GM19452 (cell line): ENCODE results near the gene DDX56.
"Not testable (repeated sequence)": the region's sequence is repeated elsewhere in the genome, so short reads cannot be mapped to it uniquely, and the experiment has no call there.

Experiments used
- ATAC-seq: cut with Tn5 transposase; IDR thresholded peaks from one replicate; pipeline ENCODE4 v1.9.1; 2021; ENCODE audit not compliant: unreplicated experiment

The DDX56 gene

GRCh38 chr7:44599222-44599621, 25.5 kb upstream of the DDX56 start:
- ATAC-seq, result no peak

DNA sequence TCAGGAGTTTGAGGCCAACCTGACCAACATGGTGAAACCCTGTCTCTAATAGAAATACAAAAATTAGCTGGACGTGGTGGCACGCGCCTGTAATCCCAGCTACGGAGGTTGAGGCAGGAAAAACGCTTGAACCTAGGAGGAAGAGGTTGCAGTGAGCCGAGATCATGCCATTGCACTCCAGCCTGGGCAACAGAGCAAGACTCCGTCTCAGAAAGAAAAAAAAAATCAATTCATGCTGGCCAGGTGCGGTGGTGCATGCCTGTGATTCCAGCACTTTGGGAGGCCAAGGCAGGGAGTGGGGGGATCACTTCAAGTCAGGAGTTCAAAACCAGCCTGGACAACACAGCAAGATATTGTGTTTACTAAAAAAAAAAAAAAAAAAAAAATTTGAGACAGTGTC, 23.5 kb upstream of the DDX56 start:
- ATAC-seq, result not testable (repeated sequence)

DNA sequence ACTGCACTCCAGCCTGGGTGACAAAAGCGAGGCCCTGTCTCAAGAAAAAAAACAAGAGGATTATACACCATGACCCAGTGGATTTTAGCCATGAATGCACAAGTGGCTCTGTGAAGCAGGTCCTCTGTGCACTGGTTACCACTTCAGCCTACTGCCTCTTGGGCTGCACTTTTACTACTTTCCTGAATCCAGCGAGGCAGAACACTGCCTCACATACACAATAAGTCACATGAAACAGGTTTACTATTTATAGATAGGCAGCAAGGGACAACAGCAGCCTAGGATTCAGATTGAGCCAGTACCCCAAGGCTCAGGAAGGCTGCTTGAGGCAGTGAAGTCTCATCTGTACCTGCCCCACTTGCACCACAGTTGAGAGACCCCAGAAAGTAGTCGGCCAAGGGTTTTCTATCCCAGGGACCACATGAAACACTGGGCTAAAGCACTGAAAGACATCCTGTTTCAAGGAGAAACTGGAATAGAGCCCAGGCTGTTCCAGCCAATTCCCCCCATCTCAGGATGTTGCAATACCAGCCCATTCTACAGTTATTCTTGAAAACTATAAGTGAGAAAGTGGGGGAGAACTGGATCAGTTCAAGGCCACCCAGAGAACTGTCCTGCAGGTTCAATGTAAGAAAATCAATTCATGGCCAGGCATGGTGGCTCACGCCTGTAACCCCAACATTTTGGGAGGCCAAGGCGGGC, 22.4 kb upstream of the DDX56 start:
- ATAC-seq, result no peak

- no peak for ATAC-seq
These were observed 17.2 kb upstream of the DDX56 start for GRCh38 chr7:44590910-44591309.

GRCh38 chr7:44587843-44588711, 14.4 kb upstream of the DDX56 start:
- no peak for ATAC-seq

DNA sequence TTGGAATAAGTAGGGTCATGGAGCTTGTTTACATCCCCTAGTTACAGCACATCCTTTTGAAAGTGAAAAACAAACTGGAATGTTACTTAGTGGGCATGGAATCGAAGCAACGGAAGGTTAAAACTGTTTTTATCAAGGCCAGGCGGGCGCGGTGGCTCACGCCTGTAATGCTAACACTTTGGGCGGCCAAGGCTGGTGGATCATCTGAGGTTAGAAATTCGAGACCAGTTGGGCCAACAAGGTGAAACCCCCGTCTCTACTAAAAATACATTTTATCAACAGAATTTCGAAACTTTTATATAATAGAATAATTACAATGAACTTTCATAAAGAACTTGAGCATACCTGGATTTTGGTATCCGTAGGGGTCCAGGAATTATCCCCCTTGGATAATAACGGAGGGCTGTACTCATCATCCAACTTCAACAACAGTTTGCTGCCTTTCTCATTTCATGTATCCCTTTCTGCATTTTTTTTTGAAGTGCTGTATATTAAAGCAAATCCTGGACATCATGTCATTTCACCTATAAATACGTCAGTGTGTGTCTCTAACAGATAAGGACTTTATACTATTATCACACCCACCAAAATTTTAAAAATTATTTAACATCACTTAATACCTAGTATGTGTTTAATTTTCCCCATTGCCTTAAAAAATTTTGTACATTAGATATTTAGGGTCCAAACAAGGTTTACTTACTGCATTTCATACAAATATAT, 9.6 kb upstream of the DDX56 start:
- no peak for ATAC-seq

DNA sequence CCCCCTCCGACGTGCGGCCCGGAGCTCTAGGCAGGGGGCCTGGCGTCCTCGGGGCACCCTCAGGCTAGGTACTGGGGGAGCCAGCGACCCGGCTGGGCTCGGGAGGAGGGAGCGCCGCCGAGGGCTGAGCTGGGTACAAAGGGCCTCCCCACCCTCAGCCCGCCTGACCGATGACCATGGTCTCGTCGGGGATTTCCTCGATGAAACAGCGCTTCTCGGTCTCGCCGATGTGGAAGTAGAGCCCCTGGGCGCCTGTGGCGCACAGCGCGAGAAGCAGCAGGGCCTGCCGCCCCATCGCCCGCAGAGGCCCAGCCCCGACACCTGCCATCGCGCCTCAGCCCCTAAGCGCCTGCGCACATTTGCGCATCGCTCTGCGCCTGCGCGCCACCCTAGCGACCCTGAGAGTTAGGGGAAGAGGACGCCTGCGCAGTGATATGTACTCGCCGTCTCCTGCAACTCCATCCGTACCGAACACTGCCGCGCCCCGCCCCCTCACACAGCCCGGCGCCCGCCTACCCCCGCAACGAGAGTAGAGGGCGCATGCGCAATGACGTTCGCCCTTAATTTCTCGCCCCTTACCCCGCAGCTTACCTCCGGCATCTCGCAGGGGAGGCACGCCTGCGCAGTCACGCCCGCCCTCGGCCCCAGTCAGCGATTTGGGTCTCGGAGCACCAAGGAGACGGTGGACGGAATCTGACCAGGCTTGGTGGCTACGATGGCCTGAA, 8.3 kb upstream of the DDX56 start, which contains the start of gene TMED4:
TMED4 (minus strand) TSS at position 353 of the 725 bp plus-strand sequence; CDS start at position 328, 25 bp downstream.
- peak; percentile 77 for ATAC-seq

DNA sequence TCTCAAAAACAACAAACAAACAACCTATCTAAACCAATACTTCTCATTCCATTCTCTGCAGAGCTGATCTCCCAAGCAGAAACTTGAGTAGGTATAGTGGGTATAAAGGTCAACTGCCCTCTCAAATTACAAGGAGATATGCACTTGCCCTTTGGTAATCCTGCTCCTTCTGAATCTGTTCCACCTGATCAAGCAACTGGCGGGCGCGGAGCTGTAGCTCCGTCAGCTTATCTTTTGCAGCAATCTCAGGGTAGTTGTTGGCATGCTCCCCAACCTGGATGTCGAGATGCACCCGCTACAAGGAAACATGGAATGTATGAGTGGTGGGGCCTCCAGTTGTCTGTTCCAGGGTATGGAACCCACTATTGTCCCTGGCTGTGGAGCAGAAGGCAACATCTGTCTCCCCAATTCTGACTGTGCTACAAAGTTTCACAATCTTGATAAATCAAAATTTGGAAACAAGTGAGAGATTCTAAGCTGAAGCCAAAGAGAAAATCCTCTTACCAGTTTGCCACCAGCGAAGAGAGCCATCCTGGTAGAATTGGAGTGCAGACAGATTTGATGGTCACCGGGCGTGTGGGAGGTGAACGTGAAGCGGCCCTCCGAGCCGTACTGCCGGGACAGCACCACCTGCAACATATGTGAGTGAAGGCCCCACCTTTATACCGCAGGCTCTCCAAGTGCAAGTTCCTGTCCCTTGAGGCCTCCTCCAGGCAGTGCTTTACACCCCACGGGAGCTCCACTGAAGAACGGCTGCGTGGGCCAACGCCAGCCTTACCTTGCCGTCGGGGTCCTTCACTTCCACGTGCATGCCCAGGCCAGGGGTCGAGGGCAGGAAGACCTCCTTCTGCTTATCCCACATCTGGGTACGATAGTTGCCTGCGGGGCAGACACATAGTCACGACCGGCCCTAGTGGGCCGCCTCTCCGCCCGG, 7.5 kb upstream of the DDX56 start:
- peak; percentile 29 for ATAC-seq

DNA sequence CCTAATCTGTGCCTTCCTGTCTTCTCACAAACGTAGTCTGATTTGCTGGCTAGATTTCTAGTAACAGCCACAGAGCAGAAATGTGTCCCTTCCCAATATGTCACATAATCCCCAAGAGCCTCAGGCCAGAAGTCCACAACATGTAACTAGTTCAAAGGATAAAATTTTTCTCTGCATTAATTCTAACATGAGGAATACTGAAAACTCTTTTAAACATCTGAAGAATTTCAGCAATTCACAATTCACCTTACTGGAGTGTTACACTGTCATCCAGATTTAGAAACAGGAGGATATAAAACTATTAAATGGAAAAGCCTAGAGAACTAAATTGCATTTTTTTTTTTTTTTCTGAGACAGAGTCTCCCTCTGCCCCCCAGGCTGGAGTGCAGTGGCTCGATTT, 2.5 kb upstream of the DDX56 start:
- ATAC-seq, result no peak

- no peak for ATAC-seq
These were observed 1.3 kb upstream of the DDX56 start for GRCh38 chr7:44575054-44575453.

DNA sequence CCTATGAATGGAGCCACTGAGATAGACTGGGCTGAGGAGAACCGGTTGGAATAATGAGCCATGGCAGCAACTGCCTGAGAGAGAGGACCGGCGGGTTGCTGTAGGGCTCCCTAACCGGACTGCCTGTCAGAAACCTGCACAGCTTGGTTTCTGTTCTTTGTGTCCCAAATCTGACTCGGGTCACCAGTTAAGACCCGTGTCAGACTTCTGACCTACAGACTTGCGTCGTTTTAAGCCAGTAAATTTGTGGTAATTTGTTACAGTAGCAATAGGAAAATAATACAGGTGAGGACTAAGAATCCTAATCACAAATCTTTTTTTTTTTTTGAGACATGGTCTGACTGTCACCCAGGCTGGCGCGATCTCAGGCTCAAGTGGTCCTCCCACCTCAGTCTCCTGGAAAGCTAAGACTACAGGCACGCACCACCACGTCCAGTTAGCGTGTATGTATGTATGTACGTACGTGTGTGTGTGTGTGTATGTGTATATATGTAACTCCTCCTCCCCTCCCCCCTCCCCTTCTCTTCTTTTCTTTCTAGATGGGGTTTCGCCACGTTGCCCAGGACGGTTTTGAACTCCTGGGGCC, 672 bp upstream of the DDX56 start:
- ATAC-seq, result no peak

GRCh38 chr7:44572771-44573170, 937 bp downstream of the DDX56 start:
- no peak for ATAC-seq

DNA sequence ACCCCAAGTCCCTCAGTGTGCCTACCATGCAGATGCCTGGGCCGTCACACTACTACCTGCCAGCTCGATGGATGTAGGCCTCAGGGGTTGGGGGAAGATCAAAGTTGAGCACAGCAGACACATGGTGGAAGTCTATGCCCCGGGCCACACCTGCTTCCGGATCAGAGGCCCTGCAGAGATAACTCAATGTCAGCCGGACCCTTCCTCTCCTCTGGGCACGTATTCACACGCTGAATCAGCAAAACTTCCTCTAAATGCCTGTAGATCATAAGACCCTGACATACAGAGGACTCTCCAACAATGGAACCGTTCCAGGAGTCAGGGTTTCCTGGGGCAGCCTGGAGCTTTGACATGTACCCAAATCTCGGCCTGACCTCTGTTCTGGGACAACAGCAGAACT, 3.7 kb downstream of the DDX56 start:
- ATAC-seq, result no peak

DNA sequence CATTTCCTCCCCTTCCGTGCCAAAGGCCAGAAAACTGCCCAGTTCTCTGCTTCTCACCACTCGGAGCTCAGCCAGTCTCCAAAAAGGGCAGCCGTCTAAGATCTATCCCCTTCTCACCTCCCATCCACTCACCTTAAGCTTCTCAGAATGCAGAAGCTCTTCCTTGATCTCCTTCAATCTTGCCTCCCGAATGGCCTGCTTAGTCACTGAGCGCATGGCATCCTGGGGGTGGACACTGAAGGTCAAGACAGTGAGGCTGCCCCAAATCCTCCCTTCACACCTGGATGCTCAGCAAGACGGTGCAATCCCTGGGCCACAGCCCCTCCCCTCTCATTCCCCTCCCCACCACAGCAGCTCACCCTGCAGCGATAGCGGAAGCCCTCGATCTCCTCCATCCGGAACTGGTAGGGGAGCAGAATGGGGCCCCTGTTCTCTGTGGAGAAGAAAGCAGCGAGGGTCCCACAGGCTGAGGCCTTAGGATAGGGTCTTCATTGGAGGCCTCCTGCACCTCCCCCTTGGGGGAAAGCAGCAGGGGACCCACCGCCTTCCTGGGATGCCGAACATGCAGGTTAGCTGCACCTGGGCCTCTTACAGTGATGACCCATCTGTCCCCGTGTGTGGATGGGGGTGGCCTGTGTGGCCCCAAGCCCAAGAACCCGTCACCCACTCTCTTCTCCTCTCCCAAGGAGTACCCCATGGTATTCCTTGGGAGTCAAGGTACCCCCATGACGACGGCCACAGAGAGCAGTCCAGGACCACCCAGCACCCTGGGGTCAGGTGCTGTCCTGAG, 4.7 kb downstream of the DDX56 start:
- ATAC-seq, result no peak

- ATAC-seq, result no peak
These were observed 5.8 kb downstream of the DDX56 start for GRCh38 chr7:44567884-44568283.

DNA sequence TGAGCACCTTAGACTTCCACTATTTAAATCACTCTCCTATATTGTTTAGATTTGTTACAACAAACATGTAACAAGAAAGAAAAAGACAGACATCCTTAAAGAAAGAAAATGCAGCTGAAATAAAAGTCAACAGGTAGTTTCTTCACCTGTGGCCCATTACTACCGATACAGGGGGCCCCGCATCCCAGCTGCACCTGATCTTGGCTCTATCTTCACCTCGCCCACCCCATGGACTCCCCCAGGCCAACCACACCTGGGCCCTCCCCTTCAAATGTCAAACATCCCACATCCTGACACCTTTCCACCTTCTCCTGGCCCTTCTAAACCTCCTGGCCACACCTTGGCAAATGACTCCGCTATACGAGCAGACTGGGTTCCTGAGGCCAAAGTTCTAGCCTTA, 7.0 kb downstream of the DDX56 start:
- ATAC-seq, result no peak

- peak; percentile 31 for ATAC-seq
These were observed 7.7 kb downstream of the DDX56 start for GRCh38 chr7:44565795-44566559.
